H54 (cell line): ENCODE results near the gene VAV2.

Source experiments
- DNase-seq: peaks from one replicate; pipeline ENCODE4 v3.0.0; 2011; ENCODE audit warnings: low spot score, mixed read lengths; ENCODE audit not compliant: insufficient read length
- FAIRE-seq: peaks from 3 replicates; lab custom pipeline; 2011; peaks lifted over from hg19 to GRCh38; lab: Jason Lieb, UNC
- POLR2A ChIP-seq: IDR thresholded peaks from 2 replicates; pipeline ENCODE4 v1.6.1; 2011; ENCODE audit warnings: low read depth, mild to moderate bottlenecking, low read length

VAV2 gene

GRCh38 chr9:133822430-133823065, 169.6 kb downstream of the VAV2 start:
- DNase-seq = no peak
- TF ChIP-seq POLR2A = no peak
- FAIRE-seq = no peak

GRCh38 chr9:133821601-133822429, 170.3 kb downstream of the VAV2 start:
- FAIRE-seq = no peak
- no peak for DNase-seq

GRCh38 chr9:133819923-133820322, 172.2 kb downstream of the VAV2 start:
- FAIRE-seq = no peak
- DNase-seq = no peak
- no peak for TF ChIP-seq POLR2A

More at GRCh38 chr9:133821601-133822429, 170.3 kb downstream of the VAV2 start:
- no peak for TF ChIP-seq POLR2A

- no peak for DNase-seq
- no peak for FAIRE-seq
- TF ChIP-seq POLR2A = no peak
Observed at GRCh38 chr9:133818444-133818843, 173.7 kb downstream of the VAV2 start.

GRCh38 chr9:133815781-133816180, 176.3 kb downstream of the VAV2 start:
- no peak for DNase-seq
- no peak for TF ChIP-seq POLR2A
- FAIRE-seq = no peak

- DNase-seq (no peak), FAIRE-seq (no peak)
- no peak for TF ChIP-seq POLR2A
Observed at GRCh38 chr9:133814586-133815208, 177.4 kb downstream of the VAV2 start.

GRCh38 chr9:133813749-133814585, 178.2 kb downstream of the VAV2 start:
- FAIRE-seq = no peak
- TF ChIP-seq POLR2A = no peak
- DNase-seq = no peak

GRCh38 chr9:133812941-133813748, 179.0 kb downstream of the VAV2 start:
- TF ChIP-seq POLR2A = no peak
- DNase-seq (no peak), FAIRE-seq (no peak)

GRCh38 chr9:133812077-133812868, 179.9 kb downstream of the VAV2 start:
- FAIRE-seq = no peak
- no peak for DNase-seq
- TF ChIP-seq POLR2A = no peak

GRCh38 chr9:133811471-133811870, 180.7 kb downstream of the VAV2 start:
- FAIRE-seq (no peak), DNase-seq (no peak)
- TF ChIP-seq POLR2A = no peak

GRCh38 chr9:133810556-133811195, 181.4 kb downstream of the VAV2 start:
- no peak for TF ChIP-seq POLR2A
- DNase-seq (no peak), FAIRE-seq (no peak)

GRCh38 chr9:133809335-133809734, 182.8 kb downstream of the VAV2 start:
- DNase-seq (no peak), FAIRE-seq (no peak)
- no peak for TF ChIP-seq POLR2A
